Adrenal gland (tissue), 12 donors: ENCODE data around the gene RASSF10. TPM values are rescaled to one million over a fixed set of nuclear protein-coding genes. Genes with fewer than 3 reads are reported as not detected.

Source experiments
- DNase-seq, 7 donors: peaks; one replicate each; pipeline ENCODE4 v3.0.0-alpha.2; 2019 to 2020
- H3K27ac ChIP-seq, 5 donors: fragments of 200-600 bp; sonication (generic) in 4 of 5; 1 replicate in 3 of 5; 2 replicates in 2 of 5; pipeline versions ENCODE4 v1.5.1 to v1.8.0; 2016 to 2020; ENCODE audit warnings: mild to moderate bottlenecking in 1 of 5
- H3K27me3 ChIP-seq: fragments of 200-600 bp; 2 replicates; pipeline ENCODE4 v1.8.0; 2021
- H3K36me3 ChIP-seq, 2 donors: fragments of 200-600 bp; replicated peaks in 1 of 2; 1 replicate in 1 of 2; 2 replicates in 1 of 2; pipeline versions ENCODE4 v1.5.1 to v1.8.0; 2018 to 2022
- H3K4me1 ChIP-seq, 2 donors: fragments of 200-600 bp; replicated peaks in 1 of 2; 1 replicate in 1 of 2; 2 replicates in 1 of 2; pipeline versions ENCODE4 v1.5.1 to v1.8.0; 2018 to 2021
- H3K4me3 ChIP-seq, 4 donors: fragments of 200-600 bp; sonication (generic) in 3 of 4; one replicate each; pipeline ENCODE4 v1.5.1; 2016 to 2018
- H3K9me3 ChIP-seq, 3 donors: fragments of 200-600 bp; sonication (generic) in 1 of 3; replicated peaks in 1 of 3; 1 replicate in 2 of 3; 2 replicates in 1 of 3; pipeline versions ENCODE4 v1.5.1 to v1.8.0; 2016 to 2021
- CTCF ChIP-seq, 6 experiments: fragments of 450-650 bp in 4 of 6; fragments of 200-600 bp in 2 of 6; sonication (generic) in 1 of 6; IDR thresholded peaks; 1 replicate in 5 of 6; 2 replicates in 1 of 6; pipeline versions ENCODE4 v1.5.1 to v1.8.0; 2016 to 2021; ENCODE audit warnings: antibody characterized with exemption in 6 of 6, mild to moderate bottlenecking in 2 of 6, moderate library complexity in 1 of 6
- POLR2A ChIP-seq, 2 donors: fragments of 450-650 bp; IDR thresholded peaks; one replicate each; pipeline ENCODE4 v1.6.1; 2017; ENCODE audit warnings: antibody characterized with exemption in 2 of 2, mild to moderate bottlenecking in 2 of 2, moderate library complexity in 1 of 2
- WGBS, 4 donors: extraction: QIAGEN DNeasy Blood & Tissue Kit in 2 of 4; methylation state at CpG; one replicate each; pipeline versions ENCODE4 v1.1.5 to v1.1.7; 2013 to 2017; 5-methylcytosine and 5-hydroxymethylcytosine counted together
- intact Hi-C, 2 donors: fragments of 100-400 bp; cut with DNase I; formaldehyde crosslinking; loops; one replicate each; pipeline versions ENCODE4 v1.14.1 to v1.15.0; 2022 to 2023
- polyA plus RNA-seq, 3 donors: library from polyadenylated mRNA; stranded (reverse); fragments of 200-250 nt in 2 of 3; fragments of 350-450 nt in 1 of 3; fragmentation: Illumina TruSeq in 1 of 3; extraction: RNeasy Lipid Tissue Mini Kit (QIAGEN cat#74804) in 1 of 3; gene quantifications; one replicate each; pipeline ENCODE4 v1.2.3, GENCODE V29; 2013 to 2014
- total RNA-seq, 9 donors: library from RNA; depleted of rRNA in 4 of 9; stranded (reverse); fragments of >200 nt in 4 of 9; fragments of 120-200 nt in 1 of 9; fragmentation: NEBNext Ultra II Directional in 1 of 9; extraction: Animal tissue kit (Norgen Biotek cat#: 25700) in 1 of 9; gene quantifications; one replicate each; pipeline versions ENCODE4 v1.1.0 to v1.2.4, GENCODE V29; 2013 to 2023
- donor health status: healthy with polysubstance abuse.
- donor health status: Bipolar disorder and iron deficiency.
- donor health status: DM: yes; HTN: yes; CAD: no.
- donor health status: DM: no; HTN: no; CAD: no.
- donor health status: DM: no; HTN: no; CAD: no.
- donor health status: DM: yes; HTN: yes; CAD: no.

Gene RASSF10
- total and polyA plus RNA-seq, 12 donors, result 0.07 TPM; not detected in 11

GRCh38 chr11:13015753-13016152 is 6.6 kb downstream of the RASSF10 start:
- no peak overlapping the region for H3K4me3 ChIP-seq
- no peak overlapping the region for H3K27ac ChIP-seq
- H3K27me3 ChIP-seq, result peaks cover 35% of the 10 kb centered on the region
- no peaks in the 10 kb centered on the region for H3K9me3 ChIP-seq
- H3K4me1 ChIP-seq, result peaks cover 0 to under 1% of the 10 kb centered on the region in 2 donors
- DNase-seq, result no peak
- TF ChIP-seq CTCF (IDR thresholded peaks at IDR 0.05), result no peak
- no peak for TF ChIP-seq POLR2A (IDR thresholded peaks at IDR 0.05)
- intact Hi-C loops, result no loop called here
- H3K36me3 ChIP-seq, result no peaks in the 10 kb centered on the region
- WGBS, 4 donors, result 39 to 73% (median 58%) methylated on average over 6 of the region's 6 CpGs

- Histone ChIP-seq H3K36me3 (no peaks in the 10 kb centered on the region), H3K9me3 (no peaks in the 10 kb centered on the region), H3K27ac (no peak overlapping the region), H3K4me3 (no peak overlapping the region), H3K4me1 (no peaks in the 10 kb centered on the region), H3K27me3 (peaks cover 32% of the 10 kb centered on the region)
- no peak for DNase-seq
- TF ChIP-seq CTCF (IDR thresholded peaks at IDR 0.05), result no peak
- TF ChIP-seq POLR2A (IDR thresholded peaks at IDR 0.05), result no peak
- intact Hi-C loops, result no loop called here
Measured at GRCh38 chr11:13016415-13016814, 7.3 kb downstream of the RASSF10 start.

- no peaks in the 10 kb centered on the region for H3K36me3 ChIP-seq
- no peak overlapping the region for H3K4me3 ChIP-seq
- H3K9me3 ChIP-seq, result no peaks in the 10 kb centered on the region
- TF ChIP-seq POLR2A (IDR thresholded peaks at IDR 0.05) (no peak), CTCF (IDR thresholded peaks at IDR 0.05) (no peak)
- WGBS, 4 donors, result 84 to 86% (median 85%) methylated on average over 4 of the region's 4 CpGs
- no peak overlapping the region for H3K27ac ChIP-seq
- no peaks in the 10 kb centered on the region for H3K4me1 ChIP-seq
- intact Hi-C loops, result no loop called here
- no peak for DNase-seq
- peaks cover 5% of the 10 kb centered on the region for H3K27me3 ChIP-seq
Measured at GRCh38 chr11:13019313-13019712, 10.2 kb downstream of the RASSF10 start.

GRCh38 chr11:13023423-13023822 is 14.3 kb downstream of the RASSF10 start:
- 63 to 67% (median 65%) methylated on average over 5 of the region's 5 CpGs for whole genome bisulfite sequencing, 4 donors
- H3K9me3 ChIP-seq, result no peaks in the 10 kb centered on the region
- no peak overlapping the region for H3K4me3 ChIP-seq
- intact Hi-C loops, result no loop called here
- DNase-seq, result no peak
- no peak overlapping the region for H3K27ac ChIP-seq
- H3K36me3 ChIP-seq, result no peaks in the 10 kb centered on the region
- H3K4me1 ChIP-seq, result no peaks in the 10 kb centered on the region
- no peaks in the 10 kb centered on the region for H3K27me3 ChIP-seq
- TF ChIP-seq POLR2A (IDR thresholded peaks at IDR 0.05), result no peak
- no peak for TF ChIP-seq CTCF (IDR thresholded peaks at IDR 0.05)
